Stimulated activated CD8-positive, alpha-beta memory T cell treated with anti-CD3 and anti-CD28 coated beads, Interleukin-4, amount 100 ng/mL, for 4 hours (primary cell): ENCODE measurements around the gene FAM174C.
"Not testable (repeated sequence)": the region's sequence is repeated elsewhere in the genome, so short reads cannot be mapped to it uniquely, and the experiment has no call there.

Source experiments
- DNase-seq, 2 donors: peaks; one replicate each; pipeline ENCODE4 v3.0.0-alpha.2; 2020; ENCODE audit warnings: low read depth in 2 of 2, low spot score in 1 of 2

Gene FAM174C

GRCh38 chr19:1237027-1237659 is 38.2 kb upstream of the FAM174C start:
- DNase-seq: no peak

- no peak for DNase-seq
These were observed 37.5 kb upstream of the FAM174C start, which contains the start of gene CBARP for GRCh38 chr19:1237754-1238368. TSS of gene CBARP (minus strand) at chr19:1238005. CDS start at chr19:1236100, 1,905 bp downstream.

- DNase-seq: no peak
These were observed 36.7 kb upstream of the FAM174C start for GRCh38 chr19:1238369-1239303.

- DNase-seq: no peak
These were observed 35.9 kb upstream of the FAM174C start for GRCh38 chr19:1239420-1239795.

- peak; percentile 81 to 92 for DNase-seq
These were observed 35.3 kb upstream of the FAM174C start for GRCh38 chr19:1239796-1240737.

- DNase-seq: no peak
These were observed 34.4 kb upstream of the FAM174C start for GRCh38 chr19:1240925-1241324.

GRCh38 chr19:1241417-1242095 is 33.8 kb upstream of the FAM174C start, which contains the start of gene ATP5F1D:
TSS of gene ATP5F1D (plus strand) at chr19:1241751. CDS start at chr19:1241851, 100 bp downstream.
- peak in 1 of 2 donors; percentile 90 for DNase-seq

- DNase-seq: peak; percentile 76 to 77
These were observed 31.3 kb upstream of the FAM174C start for GRCh38 chr19:1243768-1244692.

- DNase-seq: no peak
These were observed 30.5 kb upstream of the FAM174C start for GRCh38 chr19:1244693-1245451.

- no peak for DNase-seq
These were observed 29.7 kb upstream of the FAM174C start for GRCh38 chr19:1245494-1246264.

GRCh38 chr19:1246265-1247087 is 28.9 kb upstream of the FAM174C start:
- not testable (repeated sequence) for DNase-seq

- no peak for DNase-seq
These were observed 27.6 kb upstream of the FAM174C start for GRCh38 chr19:1247748-1248138.

- peak in 1 of 2 donors; percentile 63 for DNase-seq
These were observed 27.1 kb upstream of the FAM174C start, which contains the start of gene MIDN for GRCh38 chr19:1248139-1248785. TSS of gene MIDN (plus strand) at chr19:1248583. CDS start at chr19:1250297, 1,714 bp downstream.

GRCh38 chr19:1248786-1249297 is 26.5 kb upstream of the FAM174C start:
- peak in 1 of 2 donors; percentile 71 for DNase-seq

GRCh38 chr19:1249298-1249989 is 25.9 kb upstream of the FAM174C start:
- DNase-seq: peak; percentile 81 to 92
